LNCAP (cell line): ENCODE measurements around the gene ZNF230.

Experiments
- CTCF ChIP-seq: fragments of 450-650 bp; IDR thresholded peaks from 2 replicates; pipeline ENCODE4 v1.5.1; 2017; ENCODE audit warnings: mild to moderate bottlenecking

Gene ZNF230

GRCh38 chr19:44010468-44010867 lies 7.7 kb downstream of the ZNF230 start:
- TF ChIP-seq CTCF, result no peak

- no peak for TF ChIP-seq CTCF
Measured at GRCh38 chr19:44019498-44019897, 16.7 kb downstream of the ZNF230 start.

- no peak for TF ChIP-seq CTCF
Measured at GRCh38 chr19:44021221-44021620, 18.5 kb downstream of the ZNF230 start.

- TF ChIP-seq CTCF, result no peak
Measured at GRCh38 chr19:44024900-44025216, 22.1 kb downstream of the ZNF230 start.

GRCh38 chr19:44025217-44025936 lies 22.6 kb downstream of the ZNF230 start, which contains the start of gene ZNF222:
ZNF222 (plus strand) TSS chr19:44025379; CDS start chr19:44025437, 58 bp downstream.
- TF ChIP-seq CTCF, result no peak

- no peak for TF ChIP-seq CTCF
Measured at GRCh38 chr19:44026622-44027021, 23.9 kb downstream of the ZNF230 start.

- TF ChIP-seq CTCF, result no peak
Measured at GRCh38 chr19:44032001-44032610, 29.3 kb downstream of the ZNF230 start.
